Heart left ventricle (tissue), 13 donors: Measurements from ENCODE around the gene MED15.

Source experiments
- POLR2A ChIP-seq, 2 donors: fragments of 450-650 bp; IDR thresholded peaks; one replicate each; pipeline ENCODE4 v1.6.1; 2017; ENCODE audit warnings: antibody characterized with exemption in 2 of 2, mild to moderate bottlenecking in 2 of 2, moderate library complexity in 2 of 2
- TF ChIP-seq, protein P1 (sequence below), 12 donors: fragments of 200-600 bp; sonication (generic) in 4 of 12; IDR thresholded peaks; one replicate each; pipeline versions ENCODE4 v1.5.0 to v1.8.0; 2018 to 2022; ENCODE audit warnings: antibody characterized with exemption in 12 of 12, mild to moderate bottlenecking in 5 of 12
- donor health status: ischemic (EF 13 %, LVEDD 7.1; RV severe dilation, severe dysfunction).
- donor health status: DM: no; HTN: yes; CAD: no.
- donor health status: DM: no; HTN: no; CAD: no.
- donor health status: ischemic (EF 25% LVEDD 6.9; RV normal size, moderate dysfunction).
- donor health status: ischemic (EF 25% LVEDD 5.7; RV mildly dilated, moderate dysfunction).
- donor health status: ischemic (EF 35%, LVEDD 5.7; RV mildly dilated, moderate dysfunction).
- donor health status: nonischemic (EF 11% LVEDD 7.7; RV severe dilation, severe dysfunction).
- donor health status: DM: yes; HTN: yes; CAD: no.
- donor health status: PGD.
- donor health status: ischemic (EF 29% LVEDD 5.4; RV normal size, mild dysfunction).
- donor health status: nonischemic (EF 23%, LVEDD 6.1; RV moderate dilation, normal function).

DNA sequence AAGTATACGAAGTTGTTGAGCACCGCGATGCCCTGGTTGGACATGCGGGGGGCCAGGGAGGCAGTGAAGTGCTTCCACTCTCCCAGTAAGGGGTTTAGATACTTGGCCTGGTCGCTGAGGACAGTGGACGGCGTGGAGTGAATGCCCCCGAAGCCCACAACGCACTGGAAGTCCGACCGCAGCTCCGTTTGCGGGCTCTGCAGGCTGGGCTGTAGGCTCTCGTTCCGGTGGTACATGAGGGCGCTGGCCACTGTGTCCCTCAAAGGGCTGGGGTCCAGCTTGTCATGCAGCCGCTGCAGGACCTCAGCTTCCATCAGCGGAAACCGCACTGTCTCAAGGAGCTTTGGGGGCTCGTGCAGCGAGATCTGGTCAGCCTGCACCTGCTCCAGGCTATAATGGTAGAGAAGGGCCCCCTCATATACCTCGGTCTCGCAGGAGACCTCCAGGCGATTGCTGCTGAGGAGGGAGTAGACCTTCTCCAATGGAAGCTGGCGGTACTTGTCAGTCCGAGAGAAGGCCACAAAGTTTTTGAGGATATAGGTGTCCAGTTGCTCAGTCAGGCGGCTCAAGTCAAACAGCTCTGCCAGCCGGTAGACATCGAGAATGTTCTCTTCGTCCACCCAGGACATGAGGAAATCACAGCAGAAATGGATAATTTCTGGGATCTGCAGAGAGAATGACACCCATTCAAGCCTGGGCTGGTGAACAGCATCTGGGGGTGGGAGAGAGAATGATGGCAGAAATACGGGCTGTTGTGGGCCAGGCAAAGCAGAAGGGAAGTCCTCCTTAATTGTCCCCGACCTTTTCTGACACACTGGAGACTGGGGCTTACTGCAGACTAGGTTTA is 42.3 kb upstream of the MED15 start:
- TF ChIP-seq, protein P1, sequence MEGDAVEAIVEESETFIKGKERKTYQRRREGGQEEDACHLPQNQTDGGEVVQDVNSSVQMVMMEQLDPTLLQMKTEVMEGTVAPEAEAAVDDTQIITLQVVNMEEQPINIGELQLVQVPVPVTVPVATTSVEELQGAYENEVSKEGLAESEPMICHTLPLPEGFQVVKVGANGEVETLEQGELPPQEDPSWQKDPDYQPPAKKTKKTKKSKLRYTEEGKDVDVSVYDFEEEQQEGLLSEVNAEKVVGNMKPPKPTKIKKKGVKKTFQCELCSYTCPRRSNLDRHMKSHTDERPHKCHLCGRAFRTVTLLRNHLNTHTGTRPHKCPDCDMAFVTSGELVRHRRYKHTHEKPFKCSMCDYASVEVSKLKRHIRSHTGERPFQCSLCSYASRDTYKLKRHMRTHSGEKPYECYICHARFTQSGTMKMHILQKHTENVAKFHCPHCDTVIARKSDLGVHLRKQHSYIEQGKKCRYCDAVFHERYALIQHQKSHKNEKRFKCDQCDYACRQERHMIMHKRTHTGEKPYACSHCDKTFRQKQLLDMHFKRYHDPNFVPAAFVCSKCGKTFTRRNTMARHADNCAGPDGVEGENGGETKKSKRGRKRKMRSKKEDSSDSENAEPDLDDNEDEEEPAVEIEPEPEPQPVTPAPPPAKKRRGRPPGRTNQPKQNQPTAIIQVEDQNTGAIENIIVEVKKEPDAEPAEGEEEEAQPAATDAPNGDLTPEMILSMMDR (IDR thresholded peaks at IDR 0.05), result no peak
- no peak for TF ChIP-seq POLR2A (IDR thresholded peaks at IDR 0.05)
